ENCODE measurements around the gene LRP2.

- TF ChIP-seq CTCF (IDR thresholded peaks at IDR 0.05) (no peak), POLR2AphosphoS5 (IDR thresholded peaks at IDR 0.05) (no peak), POLR2A (IDR thresholded peaks at IDR 0.05) (no peak)
Measured at GRCh38 chr2:169280502-169280901, 81.8 kb downstream of the LRP2 start.

Measured in suprapubic skin (tissue), 4 donors.